Measurements from ENCODE around the gene CAMK2B.

CAMK2B gene

GRCh38 chr7:44329888-44330287 lies 4.5 kb upstream of the CAMK2B start:
- no peak for FAIRE-seq

DNA sequence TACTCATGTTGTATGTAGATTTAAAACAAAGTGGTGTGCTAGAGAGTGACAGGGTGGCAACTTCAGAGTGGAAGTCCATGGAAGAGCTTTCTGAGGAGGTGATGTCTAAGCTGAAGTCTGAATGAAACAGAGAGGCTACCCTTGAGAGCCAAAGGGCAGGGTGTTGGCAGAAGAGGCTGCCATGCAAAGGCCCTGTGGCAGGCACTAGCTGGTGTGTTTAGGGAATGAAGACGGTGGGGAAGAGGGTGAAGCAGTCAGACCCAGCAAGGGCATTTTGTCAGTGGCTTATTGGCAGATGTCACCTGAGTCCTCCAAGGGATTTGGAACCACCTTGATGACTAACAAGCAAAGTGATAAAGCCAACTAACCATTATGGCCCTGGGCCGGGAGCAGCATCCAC lies 3.7 kb upstream of the CAMK2B start:
- no peak for FAIRE-seq

GRCh38 chr7:44327981-44328380 lies 2.6 kb upstream of the CAMK2B start:
- no peak for FAIRE-seq

GRCh38 chr7:44326261-44327125 lies 1.1 kb upstream of the CAMK2B start:
- no peak for FAIRE-seq

DNA sequence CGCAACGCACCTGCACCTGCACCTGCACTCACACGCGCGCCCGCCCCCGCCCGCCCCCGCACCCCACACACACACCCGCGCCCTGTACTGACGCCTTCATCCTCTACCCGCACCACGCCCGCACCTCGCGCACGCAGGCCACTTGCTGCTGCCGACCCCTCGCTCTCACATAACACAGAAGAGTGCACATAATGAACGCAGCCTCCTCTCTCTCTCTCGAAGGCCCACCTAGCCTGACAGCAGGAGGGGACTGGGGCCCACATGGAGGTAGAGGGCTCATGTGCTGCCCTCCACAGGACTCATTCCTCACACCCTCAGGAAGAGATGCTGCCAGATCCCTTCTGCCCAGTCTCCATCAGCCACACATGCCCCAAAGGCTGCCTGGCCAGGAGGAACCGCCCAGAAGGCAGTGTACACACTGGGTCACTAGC lies 432 bp upstream of the CAMK2B start:
- FAIRE-seq: no peak

DNA sequence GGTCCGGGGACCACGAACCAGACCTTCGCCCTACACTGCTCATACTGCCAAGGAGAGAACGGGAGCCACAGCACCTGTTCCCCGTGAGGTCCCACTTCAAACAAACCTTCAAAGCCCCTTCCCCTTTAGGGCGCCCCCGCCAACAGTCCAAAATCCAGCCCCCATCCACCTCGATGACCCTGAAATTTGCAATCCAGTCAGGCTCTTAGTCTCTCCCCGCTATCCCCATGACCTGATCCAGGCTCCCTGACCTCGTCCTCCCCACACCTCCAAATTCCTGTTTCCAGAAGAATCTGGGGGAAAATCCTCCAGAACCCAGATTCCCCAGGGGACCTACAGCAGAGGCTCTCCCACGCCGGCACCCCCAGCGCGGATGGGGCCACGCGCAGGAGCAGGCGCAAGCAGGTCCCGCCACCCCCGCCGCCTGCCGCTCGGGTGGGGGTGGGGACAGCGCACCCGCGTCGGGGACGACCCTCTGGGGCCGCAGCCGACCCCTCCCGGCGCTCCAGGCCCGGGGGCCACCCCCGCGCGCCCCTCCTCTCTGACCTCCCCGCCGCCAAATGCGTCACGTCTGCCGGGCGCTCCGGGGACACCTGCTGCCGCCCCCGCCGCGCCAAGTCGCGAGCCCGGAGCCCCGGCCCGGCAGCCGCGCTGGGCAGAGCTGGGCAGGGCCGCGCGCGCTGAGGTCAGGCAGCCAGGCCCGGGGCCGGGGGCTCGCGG lies 753 bp downstream of the CAMK2B start:
- no peak for FAIRE-seq

GRCh38 chr7:44324204-44324480 lies 1.3 kb downstream of the CAMK2B start:
- no peak for FAIRE-seq

DNA sequence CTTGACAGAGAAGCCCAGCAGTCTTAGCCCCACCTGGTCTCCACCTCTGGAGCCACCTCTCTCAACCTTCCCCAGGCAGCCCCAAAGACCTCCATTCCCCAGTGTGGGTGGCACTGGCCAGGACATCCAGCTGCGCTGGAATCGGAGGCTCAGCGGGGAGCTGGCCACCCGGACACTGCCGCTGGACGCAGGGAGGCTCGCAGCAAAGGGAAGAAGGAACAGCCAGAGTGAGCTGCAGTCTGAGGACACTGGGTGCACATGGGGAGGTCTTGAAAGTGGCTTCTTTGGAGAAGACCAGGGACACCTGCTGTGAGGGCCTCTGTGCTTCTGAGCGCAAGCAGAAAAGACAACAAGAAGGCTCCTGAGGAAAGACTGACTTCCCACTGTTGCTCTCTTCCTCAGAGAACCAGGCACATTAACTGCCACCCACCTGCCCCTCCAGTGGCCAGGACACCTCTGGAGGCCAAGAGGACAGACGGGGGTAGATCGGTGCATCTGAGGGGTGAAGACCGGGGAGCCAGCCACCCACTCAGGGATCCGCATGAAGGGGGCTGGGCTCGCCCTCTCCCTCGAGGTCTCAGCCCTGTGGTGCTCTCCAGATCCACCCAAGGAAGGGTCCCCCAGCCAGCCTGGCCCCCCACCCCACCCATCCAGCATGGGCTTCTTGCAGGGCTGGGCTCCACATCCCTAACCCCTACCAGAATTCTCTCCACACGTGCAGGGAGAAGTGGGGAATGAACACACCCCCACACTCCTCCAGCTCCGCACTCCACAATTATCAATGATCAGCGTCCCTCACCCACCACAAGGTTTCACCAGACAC lies 1.8 kb downstream of the CAMK2B start:
- FAIRE-seq: no peak

DNA sequence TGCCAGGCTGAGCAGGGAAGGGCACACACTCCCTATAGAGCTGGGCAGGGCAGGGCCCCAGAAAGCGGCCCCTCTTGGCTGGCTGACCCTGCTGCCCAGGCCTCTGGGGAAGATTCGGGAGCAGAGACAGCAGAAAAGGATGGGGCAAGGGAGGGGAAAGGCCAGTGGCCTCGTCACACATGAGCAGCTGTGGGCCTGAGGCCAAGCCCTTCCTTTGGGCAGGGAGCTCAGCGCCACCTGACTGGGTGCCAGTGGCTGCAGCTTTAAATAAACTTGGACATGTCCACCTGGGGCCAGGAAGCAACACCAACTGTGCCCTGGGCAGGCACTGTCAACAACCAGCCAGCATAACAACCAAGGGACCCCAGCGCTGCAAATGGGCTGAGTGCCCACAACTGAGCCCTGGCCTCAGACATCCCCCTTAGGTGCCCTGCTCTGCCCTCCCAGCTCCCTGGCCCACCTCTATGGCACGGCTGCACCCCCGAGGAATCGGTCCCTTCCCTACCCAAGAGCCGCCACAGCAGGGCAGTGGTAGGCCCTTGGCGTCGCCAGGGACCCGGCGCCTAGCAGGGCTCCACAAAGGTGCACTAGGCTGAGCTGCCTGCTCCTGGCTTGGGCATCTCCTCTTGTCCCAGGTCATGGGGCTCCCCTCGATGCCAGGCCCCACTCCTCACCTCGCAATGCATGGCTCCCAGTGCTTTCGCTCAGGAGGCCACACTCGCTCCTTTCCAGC lies 2.6 kb downstream of the CAMK2B start:
- FAIRE-seq: no peak

DNA sequence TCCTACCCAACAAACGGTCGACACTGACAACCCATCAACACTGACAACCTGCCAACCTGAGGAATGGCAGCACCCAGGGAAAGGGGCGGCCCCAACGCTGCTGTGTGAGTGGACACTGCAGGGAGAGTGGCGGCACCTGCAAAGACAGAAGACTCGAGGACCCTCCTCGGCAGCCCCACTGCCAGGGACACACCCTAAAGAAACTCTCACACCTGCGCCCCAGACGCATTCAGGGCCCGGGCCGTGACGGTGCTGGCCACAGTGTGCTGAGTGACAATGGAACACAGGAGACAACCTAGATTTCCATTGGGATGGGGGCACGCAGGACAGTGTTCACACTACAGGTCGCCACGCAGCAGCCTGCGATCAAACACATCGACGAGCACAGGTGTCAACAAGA lies 3.6 kb downstream of the CAMK2B start:
- no peak for FAIRE-seq

DNA sequence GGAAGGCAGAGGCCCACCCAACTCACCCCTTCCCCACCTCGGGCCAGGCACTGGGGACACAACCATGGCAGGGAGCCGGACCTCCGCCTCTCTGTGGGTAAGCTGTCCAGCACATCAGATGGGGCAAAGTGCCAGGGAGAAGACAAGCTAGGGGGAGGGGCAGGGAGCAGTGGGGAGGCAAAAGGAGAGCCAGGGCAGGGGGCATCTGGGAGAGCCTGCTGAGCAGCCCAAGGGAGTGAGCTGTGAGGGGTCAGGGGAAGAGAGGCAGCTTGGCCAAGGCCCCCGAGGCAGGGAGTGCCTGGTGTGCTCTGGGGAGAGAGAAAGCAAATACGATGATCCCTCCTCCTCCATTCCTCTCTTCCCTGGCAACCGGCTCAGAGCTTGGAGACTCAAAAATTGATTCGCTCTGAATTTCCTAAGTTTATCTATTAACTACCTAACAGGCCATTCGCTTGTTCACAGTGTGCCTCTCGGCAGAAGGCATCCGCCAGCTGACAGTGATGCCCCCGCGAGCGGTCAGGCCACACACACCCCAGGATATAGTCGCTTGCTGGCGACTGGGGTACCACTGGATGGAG lies 4.5 kb downstream of the CAMK2B start:
- FAIRE-seq: peak; percentile 99

DNA sequence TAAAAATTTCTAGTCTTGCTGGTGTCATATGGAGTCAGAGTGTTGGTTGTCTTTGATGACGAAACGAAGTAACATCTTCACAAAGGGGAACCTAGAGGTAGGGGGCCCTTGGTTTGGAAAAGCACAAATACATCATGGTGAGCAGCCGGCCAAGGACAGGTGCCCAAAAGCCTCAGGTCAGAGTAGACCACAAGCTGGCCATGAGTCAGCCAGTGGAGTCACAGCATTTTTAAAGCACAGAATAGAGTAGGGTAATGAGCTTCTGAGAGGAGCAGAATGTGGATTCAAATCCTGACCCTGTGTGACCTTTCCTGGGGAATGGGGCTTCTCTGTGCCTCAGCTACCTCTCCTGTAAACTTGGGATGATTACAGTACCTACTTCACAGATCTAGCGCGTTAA lies 5.3 kb downstream of the CAMK2B start:
- FAIRE-seq: no peak

- FAIRE-seq: no peak
Observed at GRCh38 chr7:44318332-44318731, 7.1 kb downstream of the CAMK2B start.

DNA sequence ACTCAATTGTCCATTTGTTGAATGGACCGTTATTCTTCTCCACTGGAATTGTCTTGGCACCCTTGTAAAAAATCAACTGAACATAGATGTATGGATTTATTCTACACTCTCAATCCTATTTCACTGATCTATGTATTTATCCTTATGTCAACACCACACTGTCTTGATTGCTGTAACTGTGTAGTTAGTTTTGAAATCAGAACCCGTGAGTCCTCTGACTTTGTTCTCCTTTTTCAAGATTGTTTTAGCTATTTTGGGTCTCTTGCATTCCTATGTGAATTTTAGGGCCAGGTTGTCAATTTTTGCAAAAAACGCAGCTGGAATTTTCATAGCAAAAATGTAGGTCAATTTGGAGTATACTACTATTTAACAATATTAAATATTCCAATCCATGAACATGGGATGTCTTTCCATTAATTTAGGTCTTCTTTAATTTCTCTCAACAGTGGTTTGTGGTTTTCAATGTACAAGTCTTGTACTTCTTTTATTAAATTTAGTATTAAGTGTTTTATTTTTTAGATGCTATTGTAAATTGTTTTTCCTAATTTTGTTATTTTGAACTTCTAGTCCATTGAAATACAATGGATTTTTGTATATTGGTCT lies 10.0 kb downstream of the CAMK2B start:
- no peak for FAIRE-seq

GRCh38 chr7:44313621-44314031 lies 11.8 kb downstream of the CAMK2B start:
- FAIRE-seq: no peak

DNA sequence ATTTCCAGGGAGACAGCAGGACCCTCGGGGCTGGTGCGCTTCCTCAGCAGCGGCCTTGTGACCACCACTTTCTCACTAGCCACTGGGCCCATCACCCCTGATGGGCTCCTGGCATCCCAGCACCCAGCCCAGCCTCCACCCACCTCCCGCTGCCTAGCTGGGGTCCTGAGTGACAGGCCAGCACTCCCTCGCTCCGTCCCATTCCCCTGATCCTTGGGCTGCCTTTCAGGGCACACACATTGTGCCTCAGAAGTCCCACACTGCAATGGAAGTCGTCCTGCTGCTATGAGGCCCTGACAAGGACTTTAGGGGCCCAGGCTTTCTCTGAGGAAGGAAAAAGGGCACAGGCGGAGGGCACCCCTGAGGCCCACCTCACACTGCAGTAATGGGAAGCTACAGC lies 12.4 kb downstream of the CAMK2B start:
- FAIRE-seq: no peak

- FAIRE-seq: no peak
Observed at GRCh38 chr7:44311561-44312495, 13.6 kb downstream of the CAMK2B start.

DNA sequence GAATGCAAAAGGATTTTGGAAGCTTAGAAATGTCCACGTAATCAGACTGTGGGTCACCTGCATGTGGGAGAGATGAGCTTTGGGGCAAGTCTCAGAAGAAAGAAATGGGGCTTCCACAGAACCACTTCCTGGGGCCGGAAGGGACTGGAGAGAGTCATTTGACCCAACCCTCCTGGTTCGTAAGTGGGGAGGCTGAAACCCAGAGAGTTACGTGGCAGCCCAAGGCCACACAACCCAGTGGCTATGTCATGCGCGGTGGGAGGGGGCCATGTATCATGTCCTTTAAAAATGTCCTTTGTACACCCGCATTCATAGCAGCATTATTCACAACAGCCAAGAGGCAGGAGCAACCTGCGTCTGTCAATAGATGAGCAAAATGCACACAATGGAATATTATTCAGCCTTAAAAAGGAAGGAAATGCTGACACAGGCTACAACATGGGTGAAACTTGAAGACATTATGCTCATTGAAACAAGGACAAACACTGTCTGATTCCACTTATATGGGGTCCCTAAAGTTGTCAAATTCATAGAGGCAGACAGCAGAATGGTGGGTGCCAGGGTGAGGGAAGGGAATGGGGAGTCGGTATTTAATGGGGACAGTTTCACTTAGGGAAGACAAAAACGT lies 15.1 kb downstream of the CAMK2B start:
- FAIRE-seq: no peak

- FAIRE-seq: no peak
Observed at GRCh38 chr7:44309271-44310091, 15.9 kb downstream of the CAMK2B start.
